ENCODE results near the gene UBE2G1. TPM values are rescaled to one million over a fixed set of nuclear protein-coding genes. Genes with fewer than 3 reads are reported as not detected.

The UBE2G1 gene, protein sequence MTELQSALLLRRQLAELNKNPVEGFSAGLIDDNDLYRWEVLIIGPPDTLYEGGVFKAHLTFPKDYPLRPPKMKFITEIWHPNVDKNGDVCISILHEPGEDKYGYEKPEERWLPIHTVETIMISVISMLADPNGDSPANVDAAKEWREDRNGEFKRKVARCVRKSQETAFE
- 51.8 TPM for total RNA-seq

DNA sequence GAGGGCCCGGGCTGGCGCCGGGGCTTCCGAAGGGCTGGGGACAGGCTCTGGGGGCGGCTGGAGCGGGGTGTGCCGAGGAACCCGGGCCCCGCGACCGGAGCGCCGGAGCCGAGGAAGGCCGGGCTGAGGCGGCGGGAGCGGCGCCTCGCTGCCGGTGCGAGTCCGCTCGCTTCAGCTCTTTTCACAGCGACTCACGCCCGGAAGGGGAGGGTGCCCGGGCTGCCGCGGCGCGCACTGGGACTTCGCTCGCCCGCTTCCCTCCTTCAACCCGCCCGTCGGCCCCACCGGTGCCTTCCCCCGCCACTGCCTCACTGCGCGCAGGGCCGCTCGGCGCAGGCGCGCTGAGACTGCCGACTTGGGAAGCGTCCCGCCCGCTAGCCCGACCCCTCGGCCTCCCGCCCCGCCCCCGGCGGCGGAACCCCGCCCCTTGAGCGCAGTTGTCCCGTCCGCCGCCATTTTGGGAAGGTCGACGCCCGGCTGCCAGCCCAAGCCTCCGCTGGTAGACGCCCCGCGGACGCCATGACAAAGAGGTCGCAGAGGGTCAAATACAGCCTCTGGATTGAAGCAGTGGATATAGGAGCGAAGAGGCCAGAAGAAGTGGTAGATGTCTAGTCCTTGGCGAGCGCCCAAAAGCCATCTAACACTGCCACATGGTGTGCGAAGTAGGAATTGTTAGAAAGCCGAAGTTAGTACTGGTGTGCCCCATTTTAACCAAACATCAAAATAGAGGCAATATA lies at the start of gene UBE2G1:
UBE2G1 (minus strand) TSS at position 349 of the 737 bp plus-strand sequence. CDS start 359 bp downstream, outside the sequence.

GRCh38 chr17:4263282-4264215 lies 102.9 kb downstream of the UBE2G1 start, which contains the start of gene ANKFY1:
ANKFY1 (minus strand) TSS chr17:4263979; CDS start chr17:4263941, 38 bp downstream.

Other genes with a start within 250 kb of the UBE2G1 start
- gene ZZEF1, start 223.6 kb downstream of the UBE2G1 start, total RNA-seq = 72.8 TPM
- gene CYB5D2, start 223.5 kb downstream of the UBE2G1 start, total RNA-seq = 25.2 TPM
- 67.3 TPM for gene ANKFY1, start 102.7 kb downstream of the UBE2G1 start, total RNA-seq
- 0.49 TPM for gene SPNS3, start 67.3 kb upstream of the UBE2G1 start, total RNA-seq
- gene SPNS2, start 132.2 kb upstream of the UBE2G1 start, total RNA-seq = 22.5 TPM
- gene MYBBP1A, start 188.7 kb upstream of the UBE2G1 start, total RNA-seq = 34.9 TPM
- 6.9 TPM for gene GGT6, start 193.9 kb upstream of the UBE2G1 start, total RNA-seq
- 17.4 TPM for gene SMTNL2, start 217.9 kb upstream of the UBE2G1 start, total RNA-seq